GM18870 (cell line): Measurements from ENCODE around the gene CAPS.

ENCODE experiments used
- ATAC-seq: cut with Tn5 transposase; IDR thresholded peaks from one replicate; pipeline ENCODE4 v1.9.1; 2021; ENCODE audit warnings: moderate library complexity; ENCODE audit not compliant: unreplicated experiment

The CAPS gene

DNA sequence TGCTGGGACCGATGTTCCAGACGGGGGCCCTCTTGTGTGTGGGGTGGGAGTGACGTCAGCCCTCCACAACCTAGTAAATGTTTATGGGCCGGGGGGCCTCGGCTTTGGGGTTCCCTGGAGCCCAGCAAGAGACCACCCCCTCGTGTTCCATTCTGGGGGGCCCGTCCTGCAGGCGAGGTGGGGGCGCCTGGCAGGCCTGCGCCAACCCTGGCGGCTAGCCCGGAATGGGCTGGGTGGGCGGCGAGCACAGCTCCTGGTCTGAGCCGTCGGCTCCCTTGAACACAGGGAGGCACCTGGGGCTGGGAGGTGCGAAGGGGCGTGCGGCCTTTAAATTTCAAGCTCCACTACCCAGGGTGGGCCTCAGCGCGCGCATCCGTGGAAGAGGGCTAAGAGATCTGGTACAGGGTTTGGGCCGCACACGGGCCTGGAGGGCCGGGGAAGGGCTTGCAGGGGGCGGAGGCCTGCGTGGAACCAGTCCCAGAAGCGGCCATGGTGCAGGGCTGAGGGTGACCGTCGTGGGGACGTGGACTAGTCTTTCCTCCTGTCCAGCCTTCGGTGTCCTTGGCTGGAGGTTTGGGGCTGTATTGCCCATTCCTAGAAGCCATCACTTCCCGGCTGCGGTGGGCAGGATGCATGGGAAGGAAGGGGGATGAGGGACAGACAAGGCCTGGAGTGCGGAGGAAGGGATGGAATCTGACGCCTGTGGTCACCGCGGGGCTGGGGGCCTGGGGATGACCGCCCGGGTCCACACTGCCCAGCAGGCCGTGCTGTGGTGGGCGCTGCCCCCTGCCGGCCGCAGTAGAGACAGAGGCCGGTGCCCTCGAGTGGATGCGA lies 21.9 kb upstream of the CAPS start:
- ATAC-seq: no peak

DNA sequence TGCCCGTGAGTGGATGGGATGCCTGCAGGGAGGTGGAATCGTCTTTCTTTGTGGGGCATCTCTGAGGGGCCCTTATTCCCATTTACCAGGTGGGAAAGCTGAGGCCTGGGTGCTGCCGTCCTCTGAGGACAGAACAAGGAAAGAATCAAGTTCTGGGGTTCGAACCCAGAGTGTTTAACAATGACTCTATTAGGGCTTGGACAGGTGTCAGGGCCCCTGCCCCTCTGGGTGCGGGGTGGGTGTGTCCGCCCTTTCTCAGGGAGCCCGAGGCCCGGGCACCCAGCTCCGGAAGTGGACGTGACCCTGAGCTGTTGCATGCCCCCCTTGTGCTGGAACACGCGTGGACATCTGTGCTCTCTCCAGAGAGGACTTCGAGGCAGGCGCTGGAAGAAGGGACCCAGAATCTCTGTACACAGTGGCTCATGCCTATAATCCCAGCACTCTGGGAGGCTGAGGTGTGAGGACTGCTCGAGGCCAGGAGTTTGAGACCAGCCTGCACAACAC lies 21.2 kb upstream of the CAPS start:
- no peak for ATAC-seq

DNA sequence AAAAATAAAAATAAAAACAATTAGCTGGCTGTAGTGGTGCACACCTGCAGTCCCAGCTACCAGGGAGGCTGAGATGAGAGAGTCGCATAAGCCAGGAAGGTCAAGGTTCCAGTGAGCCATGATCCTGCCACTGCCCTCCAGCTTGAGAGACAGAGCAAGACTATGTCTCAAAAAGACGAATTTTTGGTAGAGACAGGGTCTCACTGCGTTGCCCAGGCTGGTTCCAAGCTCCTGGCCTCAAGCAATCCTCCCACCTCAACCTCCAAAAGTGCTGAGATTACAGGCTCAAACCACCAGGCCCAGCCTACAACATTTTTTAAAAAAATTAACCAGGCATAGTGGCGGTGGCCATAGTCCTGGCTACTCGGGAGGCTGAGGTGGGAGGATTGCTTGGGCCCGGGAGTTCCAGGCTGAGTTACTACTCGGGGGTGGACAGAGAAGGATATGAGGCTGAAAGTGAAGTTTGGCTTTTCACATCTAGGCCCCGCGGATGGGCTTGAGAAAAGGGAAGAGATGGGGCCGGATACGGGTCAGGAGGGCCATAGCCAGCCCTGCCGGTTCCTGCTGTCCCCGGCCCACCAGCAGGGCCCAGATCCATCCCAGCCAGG lies 20.7 kb upstream of the CAPS start:
- ATAC-seq: no peak

DNA sequence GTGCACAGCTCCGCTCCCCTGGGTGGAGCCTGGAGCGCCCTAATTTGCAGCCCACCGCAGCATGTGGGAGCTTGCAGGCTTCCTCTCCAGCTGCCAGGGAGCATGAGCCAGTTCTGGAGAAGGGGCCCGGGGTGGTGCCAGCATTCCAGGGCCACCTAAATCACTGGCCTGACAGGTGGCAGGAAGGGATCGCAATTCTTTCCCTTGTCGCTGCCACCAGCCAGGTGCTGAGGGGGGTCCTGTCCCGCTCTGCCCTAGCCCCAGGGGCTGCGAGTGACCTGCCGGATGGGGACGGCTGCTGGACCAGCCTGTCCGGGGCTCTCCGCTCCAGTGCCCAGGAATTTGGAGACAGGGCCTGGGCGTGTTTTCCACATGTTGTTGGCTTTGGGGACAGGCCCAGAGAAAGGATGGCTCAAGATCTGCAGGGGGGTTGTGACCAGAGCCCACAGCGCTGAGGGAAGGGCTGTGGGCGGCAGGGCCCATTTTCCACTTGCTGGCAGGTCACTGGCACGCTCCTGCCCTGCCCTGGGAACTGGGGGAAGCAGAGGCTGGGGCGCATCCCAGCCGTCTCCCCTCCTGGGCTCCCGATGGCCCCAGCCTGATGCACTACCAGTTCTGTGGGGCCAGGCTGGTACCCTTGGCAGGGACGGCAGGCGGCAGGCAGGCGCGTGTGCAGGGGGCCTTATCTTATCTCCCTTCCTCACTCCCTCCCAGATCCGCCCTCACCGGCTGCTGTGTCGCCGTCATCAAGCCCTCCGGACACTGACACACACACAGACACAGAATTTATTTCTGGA lies 19.9 kb upstream of the CAPS start:
- ATAC-seq: no peak

DNA sequence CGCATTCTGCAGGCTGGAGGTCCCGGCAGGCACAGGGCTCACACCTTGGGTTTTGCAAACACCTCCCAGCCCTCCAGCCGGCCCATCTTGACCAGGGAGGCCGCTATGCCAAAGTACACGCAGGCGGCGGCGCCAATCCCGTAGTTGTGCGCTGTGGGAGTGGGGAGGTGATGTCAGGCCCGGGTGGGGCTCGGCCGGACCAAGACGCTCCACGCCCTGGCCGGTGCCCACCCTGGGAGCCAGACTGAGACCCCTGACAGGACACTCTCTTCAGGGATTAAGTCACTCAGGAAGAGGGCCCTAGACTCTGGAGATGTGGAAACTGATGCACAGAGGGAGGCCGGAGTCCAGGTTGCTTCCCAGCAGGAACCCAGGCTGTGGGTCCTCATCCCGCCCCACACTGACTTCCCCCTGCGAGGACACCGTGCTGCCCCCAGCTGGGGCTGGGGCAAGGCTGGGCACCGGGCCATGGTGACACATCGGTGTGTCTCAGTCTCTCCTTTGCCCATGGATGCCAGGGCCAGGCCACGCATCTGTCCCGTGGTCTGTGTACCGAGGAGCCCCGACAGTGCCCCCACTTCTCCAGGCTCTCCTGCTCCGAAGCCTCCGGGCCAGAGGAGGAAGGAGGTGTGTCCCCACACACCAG lies 19.2 kb upstream of the CAPS start:
- ATAC-seq: no peak

DNA sequence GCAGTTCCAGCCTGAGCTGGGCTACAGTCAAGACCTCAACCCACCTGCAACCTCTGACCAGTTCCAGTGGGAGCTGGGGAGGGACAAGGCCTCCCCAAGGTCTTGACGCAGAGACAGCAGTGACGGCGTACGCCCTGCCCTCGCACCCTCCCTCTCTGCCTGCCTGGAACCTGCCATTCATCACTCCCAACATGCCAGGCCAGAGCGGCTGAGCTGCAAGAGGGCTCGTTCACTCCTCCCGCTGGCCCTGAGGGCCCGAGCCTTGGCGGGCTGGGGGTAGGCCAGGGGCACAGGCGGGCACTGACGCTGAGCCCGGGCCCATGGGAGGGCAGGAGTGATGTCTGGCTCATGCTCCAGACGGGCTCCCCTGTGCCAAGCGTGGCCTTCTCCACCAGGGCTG lies 18.6 kb upstream of the CAPS start:
- no peak for ATAC-seq

DNA sequence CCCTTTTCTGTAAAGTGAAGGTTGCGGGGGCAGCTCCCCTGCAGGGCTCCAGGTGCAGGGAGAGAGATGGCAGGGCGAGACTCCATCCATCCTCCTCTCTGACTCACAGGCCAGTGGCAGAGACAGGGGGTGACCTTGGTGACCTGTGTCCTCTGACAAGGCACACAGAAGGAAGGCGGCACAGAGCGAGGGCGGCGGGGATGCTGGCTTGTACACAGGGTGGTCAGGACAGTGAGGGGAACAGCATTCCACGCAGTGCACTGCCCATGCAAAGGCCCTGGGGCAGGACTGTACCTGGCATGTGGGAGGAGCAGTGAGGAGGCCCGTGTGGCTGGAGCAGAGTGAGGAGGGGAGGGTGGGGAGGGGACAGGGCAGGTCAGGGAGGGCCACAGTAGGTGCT lies 18.2 kb upstream of the CAPS start:
- no peak for ATAC-seq

DNA sequence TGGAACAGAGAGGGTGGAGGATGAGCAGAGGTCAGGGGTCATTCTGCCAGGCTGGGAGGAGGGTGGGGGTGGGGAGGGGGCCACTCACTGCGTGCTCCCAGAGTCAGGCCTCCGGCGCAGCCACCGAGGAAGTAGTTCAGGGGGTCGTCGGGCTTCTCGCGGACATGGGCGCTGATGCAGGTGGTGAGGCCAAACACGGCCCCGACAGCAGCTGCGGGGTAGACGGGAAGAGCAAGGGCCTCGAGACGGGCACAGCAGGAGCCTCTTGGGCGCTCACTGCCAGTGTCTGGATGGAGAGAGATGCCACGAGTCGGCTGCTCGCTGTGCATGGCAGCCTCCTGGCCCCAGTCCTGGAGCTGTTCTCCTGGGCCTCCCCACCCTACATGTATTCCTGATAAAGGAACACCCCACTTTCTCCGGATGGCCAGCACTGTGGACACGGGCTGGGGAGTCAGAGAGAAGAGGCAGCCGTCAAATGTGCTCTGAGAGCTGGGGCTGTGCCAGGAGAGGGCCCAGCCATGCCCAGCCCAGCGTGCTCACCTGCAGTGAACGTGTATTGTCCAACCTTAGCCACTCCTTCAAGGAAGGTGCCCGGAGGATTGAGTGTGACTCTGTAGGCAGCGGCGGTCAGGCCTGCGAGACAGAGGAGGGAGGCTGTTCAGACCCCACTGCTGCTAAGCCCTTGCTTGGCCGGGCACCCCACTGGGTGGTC lies 17.5 kb upstream of the CAPS start:
- ATAC-seq: no peak

DNA sequence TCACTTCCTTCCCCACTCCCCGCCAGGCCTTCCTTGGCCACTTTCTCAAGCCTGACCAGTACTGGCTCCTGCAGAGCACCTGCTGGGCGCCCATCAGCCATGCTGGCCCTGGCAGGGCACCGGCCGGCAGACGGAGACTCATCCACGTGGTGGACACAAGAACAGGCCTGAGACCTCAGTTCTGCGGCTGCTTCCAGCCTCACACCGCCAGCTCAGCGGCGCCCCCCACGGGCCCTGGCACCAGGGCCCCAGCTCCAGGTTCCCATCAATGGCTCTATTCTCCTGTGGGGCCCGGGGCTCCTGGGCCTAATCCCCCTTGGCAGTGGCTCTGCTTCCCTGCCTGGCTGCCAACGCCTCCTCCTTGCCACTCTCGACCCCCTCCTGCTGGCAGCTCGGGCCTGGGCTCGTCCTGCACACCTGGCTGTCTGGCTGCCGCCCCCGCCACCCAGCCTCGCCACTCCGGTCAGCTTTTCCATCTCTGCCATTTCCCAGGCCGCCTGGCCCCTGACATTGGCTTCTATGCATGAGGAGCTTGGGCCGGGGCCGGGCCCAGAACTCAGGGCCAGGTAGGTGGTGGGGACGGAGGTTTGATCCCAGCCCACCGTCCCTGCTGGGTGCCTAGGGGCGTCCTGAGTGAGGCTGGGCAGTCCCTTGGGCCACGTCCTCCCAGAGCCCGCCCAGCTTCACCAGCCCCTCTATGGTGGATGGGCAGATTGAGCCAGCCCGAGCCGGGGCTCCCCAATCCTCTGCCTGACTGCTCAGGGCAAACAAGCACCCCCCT lies 16.7 kb upstream of the CAPS start:
- ATAC-seq: no peak

DNA sequence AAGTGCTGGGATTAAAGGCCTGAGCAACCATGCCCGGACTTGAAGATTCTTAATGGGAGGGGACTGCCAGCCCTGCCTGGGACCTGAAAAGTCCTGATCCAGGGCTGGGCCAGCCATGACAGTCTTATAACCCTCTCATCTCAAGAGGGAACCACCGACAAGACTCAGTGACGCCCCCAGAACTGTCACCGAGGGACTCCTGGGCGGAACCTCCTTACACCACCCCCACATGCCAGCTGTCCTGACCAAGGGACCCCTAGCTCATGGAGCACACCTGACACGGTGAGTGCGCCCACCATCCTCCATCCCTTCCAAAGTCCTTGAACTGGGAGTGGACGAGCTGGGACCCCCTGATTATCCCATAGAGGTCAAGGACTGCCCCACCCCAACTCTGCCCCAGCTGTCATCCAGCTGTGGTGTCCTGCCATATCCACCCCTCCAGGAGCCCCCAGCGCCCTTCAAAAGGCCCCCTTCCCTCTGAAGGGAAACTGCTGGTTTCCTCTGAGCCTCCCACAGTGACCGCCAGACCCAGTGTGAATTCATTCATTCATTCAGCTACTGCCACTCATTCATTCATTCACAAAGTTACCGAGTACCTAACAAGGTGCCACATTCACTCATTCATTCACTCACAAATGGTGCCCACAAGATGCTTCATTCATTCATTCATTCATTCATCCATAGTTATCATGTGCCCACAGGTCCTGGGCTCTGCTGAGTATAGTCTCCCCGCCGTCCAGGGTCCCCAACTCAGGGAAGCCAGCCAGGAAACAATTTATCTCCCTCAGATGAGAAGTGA lies 14.1 kb upstream of the CAPS start:
- no peak for ATAC-seq

DNA sequence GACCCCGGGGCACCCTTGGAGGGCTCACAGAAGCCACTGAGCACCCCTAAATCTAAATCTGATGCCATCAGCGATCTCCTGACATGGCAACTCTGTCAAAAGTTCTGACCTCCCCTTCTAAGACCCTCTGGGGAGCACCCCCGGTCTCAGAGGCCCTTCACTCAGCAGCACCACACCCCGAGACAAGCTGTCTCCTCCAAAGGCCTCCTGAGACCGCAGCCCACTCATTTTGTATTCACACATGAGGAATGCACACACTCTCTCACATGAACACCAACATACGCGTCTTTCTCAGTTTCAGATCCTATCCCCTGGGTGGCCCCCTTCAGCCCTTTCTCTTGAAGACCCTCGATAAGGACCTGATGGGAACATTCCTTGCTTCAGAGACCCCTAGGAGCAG lies 13.1 kb upstream of the CAPS start:
- no peak for ATAC-seq

DNA sequence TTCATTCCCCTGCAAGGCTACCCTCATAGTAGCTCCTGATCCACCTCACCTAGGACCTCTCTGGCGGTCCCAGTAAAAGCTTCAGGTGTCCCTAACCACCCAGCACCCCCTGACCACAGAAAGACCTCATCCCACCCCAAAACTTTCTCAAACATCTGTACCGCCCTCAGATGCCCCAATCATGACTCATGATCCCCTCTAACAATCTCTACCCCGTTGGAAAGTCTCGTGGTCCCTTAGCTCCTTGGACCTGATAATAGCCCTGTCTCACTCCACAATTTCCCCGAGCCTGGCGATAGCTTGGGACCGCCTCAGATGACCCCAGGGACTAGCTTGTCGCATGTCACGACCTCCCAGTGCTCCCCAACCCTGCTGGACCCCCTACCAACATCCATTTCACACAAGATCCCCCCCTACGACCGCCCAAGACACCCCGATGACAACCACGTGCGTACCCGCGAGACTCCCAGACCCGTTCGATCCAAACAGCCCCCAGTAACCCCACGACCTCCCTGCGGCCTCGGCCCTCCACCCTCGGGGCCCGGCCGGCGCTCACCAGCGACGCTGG lies 10.9 kb upstream of the CAPS start:
- ATAC-seq: no peak

DNA sequence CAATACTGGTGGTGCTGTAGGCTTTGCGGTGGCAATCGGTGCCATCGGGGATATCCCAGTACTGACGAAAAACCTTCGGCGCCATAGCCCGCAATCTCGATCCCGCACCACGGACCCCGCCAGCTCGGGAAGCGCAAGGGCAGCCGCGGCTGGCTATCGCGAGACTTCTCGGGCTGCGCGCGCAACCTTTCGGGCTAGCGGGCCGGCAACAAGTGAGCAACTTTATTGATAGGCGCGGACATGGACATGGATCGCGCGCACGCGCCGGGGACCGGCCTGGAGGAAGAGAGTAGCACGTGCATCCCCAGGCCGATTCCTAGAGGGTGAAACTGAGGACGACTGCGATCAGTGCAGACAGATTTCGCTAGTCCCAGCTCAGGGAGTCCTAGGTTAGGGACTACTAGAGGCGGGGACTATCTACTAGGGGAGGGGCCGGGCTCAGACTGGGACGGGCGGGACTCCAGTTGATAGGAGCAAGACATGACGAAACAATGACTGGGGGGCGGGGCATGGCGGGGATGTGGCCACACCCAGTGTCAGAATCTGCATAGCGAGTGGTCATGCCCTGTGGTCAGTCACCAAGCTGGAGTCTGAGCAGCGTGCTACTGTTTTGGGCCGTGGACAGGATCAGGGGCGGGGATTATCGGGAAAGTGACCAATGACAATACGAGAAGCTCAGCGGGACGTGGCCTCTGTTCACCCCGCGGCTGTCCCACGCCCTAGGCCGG lies 10.3 kb upstream of the CAPS start, which contains the start of gene NDUFA11:
TSS of gene NDUFA11 (minus strand) at position 167 of the 728 bp plus-strand sequence. CDS start at position 85, 82 bp downstream.
- ATAC-seq: peak; percentile 31

DNA sequence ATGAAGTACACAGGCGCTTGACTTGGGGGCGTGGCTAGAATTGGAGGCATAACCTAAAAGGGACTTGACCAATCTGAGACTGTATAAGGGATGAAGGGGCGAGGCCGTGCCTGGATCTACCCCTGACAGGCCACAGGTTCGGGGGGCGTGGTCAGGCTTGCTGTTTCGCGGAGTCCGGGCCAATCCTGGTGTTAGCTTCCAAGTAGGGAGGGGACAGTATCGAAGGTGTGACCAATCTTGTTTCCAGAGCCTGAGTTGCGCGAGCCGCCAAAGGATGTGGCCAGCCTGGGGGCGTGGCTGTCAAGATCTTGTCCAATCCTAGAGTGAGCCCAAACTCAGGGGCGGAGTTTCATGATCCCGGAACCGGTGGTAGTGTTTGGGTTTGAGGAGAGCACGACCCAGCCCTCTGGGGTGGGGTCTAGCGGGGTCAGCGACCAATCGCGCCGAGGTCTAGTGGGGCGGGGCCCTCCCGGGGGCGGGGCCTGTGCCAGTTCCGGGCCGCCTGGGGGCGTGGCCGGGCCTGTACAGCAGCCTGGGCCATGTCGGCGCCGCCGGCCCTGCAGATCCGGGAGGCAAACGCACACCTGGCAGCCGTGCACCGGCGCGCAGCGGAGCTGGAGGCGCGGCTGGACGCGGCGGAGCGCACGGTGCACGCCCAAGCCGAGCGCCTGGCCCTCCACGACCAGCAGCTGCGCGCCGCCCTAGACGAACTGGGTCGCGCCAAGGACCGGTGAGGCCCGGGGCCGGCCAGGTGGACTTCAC lies 9.5 kb upstream of the CAPS start, which contains the start of gene VMAC:
TSS of gene VMAC (plus strand) at position 521 of the 762 bp plus-strand sequence. CDS start at position 540, 19 bp downstream.
- peak; percentile 83 for ATAC-seq

DNA sequence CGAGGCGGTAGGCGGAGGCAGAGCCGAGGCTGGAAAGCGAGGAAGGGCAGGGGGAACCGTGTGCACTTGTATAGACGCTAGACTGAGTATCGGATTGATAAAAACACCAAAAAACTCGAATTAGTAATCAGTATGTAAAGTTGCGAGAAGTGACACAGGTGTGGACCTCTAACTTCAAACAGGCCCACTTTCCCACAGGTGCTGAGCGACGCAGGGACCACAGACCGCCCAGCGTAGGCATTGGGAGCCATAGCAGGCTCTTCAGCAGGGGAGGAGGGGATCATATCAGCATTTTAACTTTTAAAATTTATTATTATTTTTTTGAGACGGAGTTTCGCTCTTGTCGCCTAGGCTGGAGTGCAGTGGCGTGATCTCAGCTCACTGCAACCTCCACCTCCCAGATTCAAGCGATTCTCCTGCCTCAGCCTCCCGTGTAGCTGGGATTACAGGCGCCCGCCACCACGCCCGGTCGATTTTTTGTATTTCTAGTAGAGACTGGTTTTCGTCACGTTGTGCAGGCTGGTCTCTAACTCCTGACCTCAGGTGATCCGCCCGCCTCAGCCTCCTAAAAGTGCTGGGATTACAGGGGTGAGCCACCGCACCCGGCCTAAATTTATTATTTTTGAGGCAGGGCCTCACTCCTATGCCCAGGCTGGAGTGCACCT lies 8.8 kb upstream of the CAPS start:
- no peak for ATAC-seq

DNA sequence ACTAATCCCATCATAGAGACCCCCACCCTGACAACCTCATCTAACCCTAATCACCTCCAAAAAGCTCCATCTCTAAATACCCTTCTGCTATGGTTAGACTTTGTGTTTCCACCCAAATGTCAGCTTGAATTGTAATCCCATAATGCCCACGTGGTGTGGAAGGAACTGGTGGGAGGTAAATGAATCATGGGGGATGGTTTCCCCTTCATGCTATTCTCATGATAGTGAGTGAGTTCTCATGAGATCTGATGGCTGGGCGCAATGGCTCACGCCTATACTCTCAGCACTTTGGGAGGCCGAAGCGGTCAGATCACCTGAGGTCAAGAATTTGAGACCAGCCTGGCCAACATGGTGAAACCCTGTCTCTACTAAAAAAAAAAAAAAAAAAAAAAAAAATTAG lies 6.8 kb upstream of the CAPS start:
- no peak for ATAC-seq
